ENCODE data around the gene TMEM237. TPM values are rescaled to one million over a fixed set of nuclear protein-coding genes. Genes with fewer than 3 reads are reported as not detected.

Gene TMEM237
- total RNA-seq, 1 experiment from 2014 or later, result 27.0 TPM

GRCh38 chr2:201622306-201622970 lies 20.9 kb downstream of the TMEM237 start:
- Mint-ChIP-seq H3K4me3 (ENCODE audit: unreplicated experiment) (no peak overlapping the region), H3K27ac (ENCODE audit: low read depth, unreplicated experiment) (no peak overlapping the region), H3K36me3 (ENCODE audit: insufficient read depth, unreplicated experiment) (peaks cover 39% of the 10 kb centered on the region), H3K9me3 (ENCODE audit: unreplicated experiment) (no peaks in the 10 kb centered on the region), H3K27me3 (ENCODE audit: insufficient read depth, unreplicated experiment) (no peaks in the 10 kb centered on the region), H3K4me1 (ENCODE audit: insufficient read depth, unreplicated experiment) (no peaks in the 10 kb centered on the region)
- TF ChIP-seq CTCF (IDR thresholded peaks at IDR 0.05; ENCODE audit: unreplicated experiment), result no peak
- CTCF ChIA-PET, result interaction anchor here (0.6 to 1.4 kb wide), 3 partner anchors 16 to 127 kb away, joined by 3 read pairs; no protein-coding TSS in a partner anchor
- intact Hi-C loops (cut with micrococcal nuclease), result no loop called here
- no TSS peak for BruUV-seq (replicated peaks)
- DNase-seq (ENCODE audit: unreplicated experiment), result no peak
- POLR2A ChIA-PET, result interaction anchor here (0.7 to 1.2 kb wide), 2 partner anchors 20 to 83 kb away, joined by 3 to 5 read pairs; partner anchors contain the start of gene TMEM237

GRCh38 chr2:201621293-201621999 lies 21.9 kb downstream of the TMEM237 start:
- TF ChIP-seq CTCF (IDR thresholded peaks at IDR 0.05; ENCODE audit: unreplicated experiment), result no peak
- Mint-ChIP-seq H3K9me3 (ENCODE audit: unreplicated experiment) (no peaks in the 10 kb centered on the region), H3K27me3 (ENCODE audit: insufficient read depth, unreplicated experiment) (no peaks in the 10 kb centered on the region), H3K4me3 (ENCODE audit: unreplicated experiment) (no peak overlapping the region), H3K4me1 (ENCODE audit: insufficient read depth, unreplicated experiment) (no peaks in the 10 kb centered on the region), H3K27ac (ENCODE audit: low read depth, unreplicated experiment) (no peak overlapping the region), H3K36me3 (ENCODE audit: insufficient read depth, unreplicated experiment) (peaks cover 29% of the 10 kb centered on the region)
- intact Hi-C loops (cut with micrococcal nuclease), result no loop called here
- no TSS peak for BruUV-seq (replicated peaks)
- ChIA-PET CTCF (no interaction called here), POLR2A (no interaction called here)
- DNase-seq (ENCODE audit: unreplicated experiment), result no peak

GRCh38 chr2:201618744-201619662 lies 24.3 kb downstream of the TMEM237 start:
- Mint-ChIP-seq H3K27ac (ENCODE audit: low read depth, unreplicated experiment) (no peak overlapping the region), H3K36me3 (ENCODE audit: insufficient read depth, unreplicated experiment) (peaks cover 12% of the 10 kb centered on the region), H3K9me3 (ENCODE audit: unreplicated experiment) (peaks cover 7% of the 10 kb centered on the region), H3K4me1 (ENCODE audit: insufficient read depth, unreplicated experiment) (no peaks in the 10 kb centered on the region), H3K27me3 (ENCODE audit: insufficient read depth, unreplicated experiment) (peaks cover 21% of the 10 kb centered on the region), H3K4me3 (ENCODE audit: unreplicated experiment) (no peak overlapping the region)
- no TSS peak for BruUV-seq (replicated peaks)
- TF ChIP-seq CTCF (IDR thresholded peaks at IDR 0.05; ENCODE audit: unreplicated experiment), result no peak
- ChIA-PET POLR2A (no interaction called here), CTCF (no interaction called here)
- DNase-seq (ENCODE audit: unreplicated experiment), result no peak
- intact Hi-C loops (cut with micrococcal nuclease), result no loop called here

- Mint-ChIP-seq H3K27me3 (ENCODE audit: insufficient read depth, unreplicated experiment) (peaks cover 30% of the 10 kb centered on the region), H3K4me1 (ENCODE audit: insufficient read depth, unreplicated experiment) (no peaks in the 10 kb centered on the region), H3K9me3 (ENCODE audit: unreplicated experiment) (no peaks in the 10 kb centered on the region), H3K27ac (ENCODE audit: low read depth, unreplicated experiment) (no peak overlapping the region), H3K36me3 (ENCODE audit: insufficient read depth, unreplicated experiment) (no peaks in the 10 kb centered on the region), H3K4me3 (ENCODE audit: unreplicated experiment) (no peak overlapping the region)
- intact Hi-C loops (cut with micrococcal nuclease), result no loop called here
- ChIA-PET CTCF (no interaction called here), POLR2A (no interaction called here)
- no TSS peak for BruUV-seq (replicated peaks)
- TF ChIP-seq CTCF (IDR thresholded peaks at IDR 0.05; ENCODE audit: unreplicated experiment), result no peak
- DNase-seq (ENCODE audit: unreplicated experiment), result no peak
These were observed 35.3 kb downstream of the TMEM237 start for GRCh38 chr2:201608021-201608420.

Data from MCF 10A (cell line).